Medulla oblongata (tissue), 1 donor: ENCODE measurements around the gene ATXN7L2.
"Not testable (repeated sequence)": the region's sequence is repeated elsewhere in the genome, so short reads cannot be mapped to it uniquely, and the experiment has no call there.

Experiments used
- DNase-seq: peaks from one replicate; pipeline ENCODE4 v3.0.0-alpha.2; 2015; ENCODE audit errors: extremely low spot score

The ATXN7L2 gene, protein sequence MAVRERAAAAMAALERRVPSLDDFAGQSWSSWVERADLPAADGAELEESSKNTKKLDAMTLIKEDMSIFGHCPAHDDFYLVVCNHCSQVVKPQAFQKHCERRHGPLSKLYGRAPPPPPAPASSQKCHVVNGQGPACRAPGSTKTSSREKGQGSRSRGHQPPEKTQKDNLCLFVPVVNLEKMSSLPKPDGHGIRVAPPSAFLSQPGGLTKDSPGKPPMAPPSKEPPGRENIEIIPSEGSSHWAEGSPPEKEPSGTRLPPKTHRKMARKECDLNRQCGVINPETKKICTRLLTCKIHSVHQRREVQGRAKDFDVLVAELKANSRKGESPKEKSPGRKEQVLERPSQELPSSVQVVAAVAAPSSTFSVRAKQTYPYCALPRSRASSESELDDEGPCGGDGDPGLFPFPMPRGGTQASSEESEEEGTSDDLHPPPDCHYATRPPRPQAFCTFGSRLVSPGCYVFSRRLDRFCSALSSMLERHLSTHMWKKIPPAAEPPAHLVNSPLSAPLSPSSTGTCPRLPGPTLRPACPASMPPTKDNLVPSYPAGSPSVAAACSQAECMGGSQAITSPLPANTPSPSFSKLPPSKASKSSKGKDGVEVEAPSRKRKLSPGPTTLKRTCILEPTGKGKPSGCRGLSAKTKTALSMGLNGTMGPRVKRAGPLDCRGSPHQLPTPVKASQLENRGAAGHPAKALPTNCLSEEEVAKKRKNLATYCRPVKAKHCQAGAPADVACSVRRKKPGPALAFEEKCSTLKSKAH

GRCh38 chr1:109483672-109484518 lies at the start of gene ATXN7L2:
Gene ATXN7L2, plus strand, starts transcription at chr1:109483905. Its CDS starts 49 bp downstream, at chr1:109483954.
- peak; percentile 91 for DNase-seq

DNA sequence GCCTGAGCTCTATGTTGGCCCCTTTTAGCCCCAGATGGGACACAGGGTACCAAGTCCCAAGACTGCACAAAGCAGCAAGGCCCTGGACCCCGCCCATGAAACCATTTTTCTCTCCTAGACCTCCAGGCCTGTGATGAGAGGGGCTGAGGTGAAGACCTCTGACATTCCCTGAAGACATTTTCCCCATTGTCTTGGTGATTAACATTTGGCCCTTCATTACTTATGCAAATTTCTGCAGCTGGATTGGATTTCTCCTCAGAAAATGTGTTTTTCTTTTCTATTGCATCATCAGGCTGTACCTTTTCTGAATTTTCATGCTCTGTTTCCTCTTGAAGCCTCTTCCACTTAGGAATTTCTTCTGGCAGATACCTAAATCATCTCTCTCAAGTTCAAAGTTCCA lies 49.2 kb upstream of the ATXN7L2 start:
- no peak for DNase-seq

DNA sequence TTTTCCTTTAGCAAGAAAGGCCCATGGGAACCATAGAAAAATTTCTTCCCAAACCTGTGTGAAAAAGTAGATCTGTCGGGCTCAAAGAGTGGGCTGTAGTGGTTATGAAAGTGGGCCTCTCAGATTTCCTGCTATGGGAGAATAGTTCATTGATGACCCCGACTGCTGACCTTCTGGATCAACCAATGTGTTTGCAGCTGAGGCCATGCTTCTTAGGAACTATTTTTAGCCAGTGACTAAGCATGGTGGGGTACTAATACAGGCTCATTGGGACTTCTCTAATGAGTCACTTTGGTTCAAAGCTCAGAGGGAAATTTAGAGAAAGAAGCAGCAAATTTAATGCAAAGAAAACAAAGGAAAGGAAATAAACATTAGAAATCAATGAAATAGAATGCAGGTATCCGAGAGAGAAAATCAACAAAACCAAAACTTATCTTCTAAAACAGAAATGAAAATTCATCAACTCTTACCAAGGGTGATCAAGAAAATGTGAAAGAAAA lies 44.9 kb upstream of the ATXN7L2 start:
- DNase-seq, result no peak

DNA sequence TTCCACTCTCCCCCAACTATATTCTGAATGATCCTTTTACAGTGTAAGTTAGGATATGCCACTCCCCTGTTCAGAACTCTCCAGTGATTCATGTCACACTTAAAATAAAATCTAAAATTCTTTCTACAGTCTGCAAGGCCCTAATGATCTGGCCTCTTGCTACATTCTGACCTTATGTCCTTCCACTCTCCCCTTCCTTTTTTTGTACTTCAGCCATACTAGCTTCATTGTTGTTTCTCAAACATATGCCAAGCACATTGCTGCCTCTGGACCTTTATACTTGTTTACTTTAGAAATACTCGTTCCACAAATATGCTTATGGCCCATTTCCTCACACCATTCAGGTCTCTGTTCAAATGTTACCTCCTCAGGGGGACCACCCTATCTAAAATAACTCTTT lies 42.6 kb upstream of the ATXN7L2 start:
- DNase-seq, result no peak

DNA sequence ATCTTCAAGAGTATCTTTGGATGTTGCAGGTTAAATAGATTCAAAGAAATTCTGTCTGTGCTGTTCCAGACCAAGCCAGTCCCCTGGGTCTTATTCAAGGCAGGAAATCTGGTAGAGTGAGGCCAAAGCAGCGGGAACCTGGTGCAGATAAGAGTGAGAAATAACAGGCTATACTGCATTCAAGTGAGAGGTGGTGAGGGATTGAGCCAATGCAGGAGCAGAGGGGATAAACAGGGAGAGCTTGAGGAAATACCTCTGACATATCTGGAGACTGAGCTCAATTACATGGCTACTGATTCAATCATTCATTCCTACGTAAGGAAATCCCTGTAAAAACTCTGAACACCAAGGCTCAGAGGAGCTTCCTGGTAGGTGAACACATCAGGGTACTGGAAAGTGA lies 40.2 kb upstream of the ATXN7L2 start:
- DNase-seq, result no peak

GRCh38 chr1:109444346-109444745 lies 39.4 kb upstream of the ATXN7L2 start:
- no peak for DNase-seq

DNA sequence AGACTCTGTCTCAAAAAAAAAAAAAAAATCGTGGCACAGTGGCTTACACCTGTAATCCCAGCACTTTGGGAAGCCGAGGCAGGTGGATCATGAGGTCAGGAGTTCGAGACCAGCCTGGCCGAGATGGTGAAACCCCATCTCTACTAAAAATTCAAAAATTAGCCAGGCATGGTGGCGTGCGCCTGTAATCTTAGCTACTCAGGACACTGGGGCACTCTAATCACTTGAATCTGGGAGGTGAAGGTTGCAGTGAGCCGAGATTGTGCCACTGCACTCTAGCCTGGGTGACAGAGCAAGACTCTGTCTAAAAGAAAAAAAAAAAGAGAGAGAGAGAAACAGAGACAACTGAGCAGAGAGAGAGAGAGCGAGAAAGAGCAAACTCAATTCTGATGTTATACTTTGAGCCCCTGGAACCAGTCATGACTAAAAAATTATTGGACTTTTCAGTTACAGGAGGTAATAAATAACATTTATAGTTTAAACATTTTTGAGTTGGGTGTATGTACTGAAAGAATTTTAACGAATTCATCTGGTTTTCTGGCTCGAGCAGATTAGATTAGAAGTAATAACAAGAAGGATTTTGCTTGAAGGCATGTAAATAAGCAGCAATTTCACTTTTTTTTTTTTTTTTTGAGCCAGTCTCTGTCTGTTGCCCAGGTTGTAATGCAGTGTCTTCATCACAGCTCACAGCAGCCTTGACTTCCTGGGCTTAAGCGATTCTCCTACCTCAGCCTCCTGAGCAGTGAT lies 37.6 kb upstream of the ATXN7L2 start:
- not testable (repeated sequence) for DNase-seq

- DNase-seq, result no peak
These were observed 36.2 kb upstream of the ATXN7L2 start for GRCh38 chr1:109447524-109447923.

GRCh38 chr1:109454497-109455133 lies 29.1 kb upstream of the ATXN7L2 start:
- DNase-seq, result no peak

GRCh38 chr1:109457819-109458218 lies 25.9 kb upstream of the ATXN7L2 start:
- DNase-seq, result no peak

GRCh38 chr1:109466125-109466451 lies 17.6 kb upstream of the ATXN7L2 start:
- DNase-seq, result no peak

DNA sequence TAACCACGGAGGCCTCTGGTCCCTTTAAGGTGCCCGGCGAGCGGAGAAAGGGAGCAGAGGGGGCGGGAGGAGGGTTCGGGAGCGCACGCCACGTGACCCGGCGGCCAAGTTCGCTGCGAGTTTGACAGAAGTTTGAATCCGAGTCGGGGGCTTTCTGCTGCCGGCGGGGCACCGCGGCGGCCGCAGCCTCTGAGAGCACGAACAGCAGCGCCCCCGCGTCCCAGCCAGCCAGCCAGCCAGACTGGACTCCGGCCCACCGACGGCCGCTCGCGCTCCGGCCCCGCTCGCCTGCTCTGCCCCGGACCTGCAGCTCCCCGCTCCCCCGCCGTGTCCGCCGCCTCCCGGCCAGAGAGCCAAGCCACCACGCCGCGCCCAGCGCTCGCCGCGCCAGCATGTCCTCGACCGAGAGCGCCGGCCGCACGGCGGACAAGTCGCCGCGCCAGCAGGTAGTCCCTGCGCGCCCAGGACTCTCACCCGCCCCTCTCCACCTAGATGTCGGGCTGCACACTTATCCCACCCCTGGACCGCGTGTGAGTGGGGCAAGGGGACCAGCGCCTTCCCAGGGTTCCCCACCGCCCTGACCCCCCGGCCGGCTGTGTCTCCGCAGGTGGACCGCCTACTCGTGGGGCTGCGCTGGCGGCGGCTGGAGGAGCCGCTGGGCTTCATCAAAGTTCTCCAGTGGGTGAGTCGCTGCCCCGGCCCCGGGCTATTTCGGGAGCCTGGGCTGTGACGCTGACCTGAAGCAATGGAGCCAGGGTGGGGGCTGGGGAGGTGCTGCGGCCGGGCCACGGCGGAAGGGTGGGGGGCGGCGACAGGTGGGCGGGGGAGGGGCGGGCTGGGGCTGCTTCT lies 17.0 kb upstream of the ATXN7L2 start, which contains the start of gene SYPL2:
SYPL2 (plus strand) TSS at position 95 of the 849 bp plus-strand sequence; CDS start at position 393, 298 bp downstream.
- DNase-seq, result no peak

DNA sequence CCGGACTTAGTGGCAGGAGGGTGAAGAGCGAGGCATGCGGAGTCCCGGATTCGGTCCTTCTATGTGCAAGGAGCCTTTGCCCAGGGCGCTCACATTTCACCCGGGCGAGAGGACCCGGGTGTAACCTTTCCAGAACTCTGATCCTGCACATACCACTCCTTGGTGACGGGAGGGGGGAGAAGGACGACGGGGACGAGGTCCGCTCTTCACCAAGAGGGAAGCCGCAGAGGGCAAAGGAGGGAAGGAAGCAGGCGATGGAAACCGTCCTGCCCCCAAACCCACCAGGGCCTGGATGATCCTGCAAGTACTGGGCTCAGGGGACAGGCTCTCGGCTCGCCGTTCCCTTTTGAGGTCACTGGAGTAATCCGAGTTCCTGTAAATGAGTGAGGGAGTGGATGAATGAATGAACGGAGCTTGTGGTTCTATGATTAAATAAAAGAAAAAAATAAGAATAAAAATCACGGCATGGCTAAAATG lies 16.4 kb upstream of the ATXN7L2 start:
- no peak for DNase-seq

GRCh38 chr1:109468061-109468460 lies 15.6 kb upstream of the ATXN7L2 start:
- DNase-seq, result no peak

GRCh38 chr1:109468903-109469302 lies 14.8 kb upstream of the ATXN7L2 start:
- no peak for DNase-seq

GRCh38 chr1:109470245-109470644 lies 13.5 kb upstream of the ATXN7L2 start:
- DNase-seq, result no peak

DNA sequence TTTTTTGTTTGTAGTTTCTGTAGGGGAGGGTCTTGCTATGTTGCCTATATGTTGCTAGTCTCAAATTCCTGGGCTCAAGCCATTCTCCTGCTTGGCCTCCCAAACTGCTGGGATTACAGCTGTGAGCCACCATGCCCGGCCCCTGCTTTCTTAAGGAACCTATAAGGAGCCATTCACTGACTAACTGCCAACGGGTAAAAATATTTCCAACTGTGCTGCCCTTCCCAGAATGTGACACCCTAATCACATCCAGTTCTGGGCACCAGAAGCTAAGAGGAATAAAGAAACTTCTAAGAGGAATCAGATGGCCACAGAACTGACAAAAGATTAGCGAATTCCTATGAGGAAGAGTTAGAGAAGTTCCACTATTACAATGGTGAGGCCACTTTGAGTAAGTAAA lies 10.9 kb upstream of the ATXN7L2 start:
- DNase-seq, result no peak

DNA sequence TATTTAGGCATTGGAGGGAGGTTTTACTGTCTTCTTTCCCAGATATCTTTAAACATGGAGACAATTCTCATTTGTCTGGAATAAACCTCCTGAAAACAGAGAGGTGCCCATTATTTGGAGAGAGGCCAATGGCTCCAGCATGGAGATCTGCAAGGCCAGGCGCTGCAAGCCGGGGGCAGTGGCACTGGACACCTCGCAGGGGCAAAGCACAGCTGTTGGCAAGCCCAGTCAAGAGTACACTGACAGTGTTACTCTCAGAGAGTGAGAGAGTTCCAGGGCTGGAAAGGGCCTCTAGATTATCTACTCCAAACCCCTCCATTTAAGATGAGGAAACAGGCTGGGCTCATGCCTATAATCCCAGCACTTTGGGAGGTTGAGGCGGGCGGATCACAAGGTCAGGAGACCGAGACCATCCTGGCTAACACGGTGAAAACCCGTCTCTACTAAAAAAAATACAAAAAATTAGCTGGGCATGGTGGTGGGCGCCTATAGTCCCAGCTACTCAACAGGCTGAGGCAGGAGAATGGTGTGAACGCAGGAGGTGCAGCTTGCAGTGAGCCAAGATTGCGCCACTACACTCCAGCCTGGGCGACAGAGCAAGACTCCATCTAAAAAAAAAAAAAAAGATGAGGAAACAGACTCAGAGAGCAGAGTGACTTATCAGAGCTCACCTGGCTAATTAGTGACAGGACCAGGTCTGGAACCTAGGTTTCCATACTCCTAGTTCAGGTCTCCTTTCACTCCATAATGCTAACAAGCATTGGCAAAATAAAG lies 10.2 kb upstream of the ATXN7L2 start:
- not testable (repeated sequence) for DNase-seq

DNA sequence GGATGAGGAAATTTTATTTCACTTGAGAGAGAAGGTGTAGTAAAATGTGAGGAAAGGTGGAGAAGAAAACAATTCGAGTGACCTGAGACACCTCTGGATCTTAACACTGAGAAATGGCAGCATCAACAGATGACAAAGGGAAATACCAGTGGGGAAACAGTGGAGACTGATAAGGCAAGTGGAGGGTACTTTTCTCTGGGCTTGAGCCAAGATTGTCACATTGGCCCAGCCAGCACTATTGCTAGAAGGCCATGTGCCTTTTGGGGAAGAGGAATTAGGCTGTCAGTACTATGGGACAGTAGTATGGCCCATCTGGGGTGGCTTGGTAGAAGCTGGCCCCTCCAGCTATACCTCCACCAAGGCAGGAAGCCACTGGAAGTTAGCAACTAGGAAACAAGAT lies 9.0 kb upstream of the ATXN7L2 start:
- no peak for DNase-seq
